Activated CD4-positive, CD25-positive, alpha-beta regulatory T cell treated with anti-CD3 and anti-CD28 coated beads, Interleukin-2, amount 50 U/mL, for 24 hours (primary cell): ENCODE measurements around the gene TP53I13.

Source experiments
- ATAC-seq, 2 donors: fragments of 150-1000 bp; cut with Tn5 transposase; one replicate each; pipeline ENCODE4 v1.10.0; 2021; ENCODE audit warnings: mild to moderate bottlenecking in 1 of 2, moderate library complexity in 1 of 2

Gene TP53I13

GRCh38 chr17:29567554-29568330 is 759 bp upstream of the TP53I13 start:
- ATAC-seq, result peak; percentile 61 to 66

- no peak for ATAC-seq
Observed at GRCh38 chr17:29569245-29569950, 897 bp downstream of the TP53I13 start.

- ATAC-seq, result no peak
Observed at GRCh38 chr17:29570521-29570920, 2.0 kb downstream of the TP53I13 start.

GRCh38 chr17:29571486-29571882 is 3.0 kb downstream of the TP53I13 start:
- no peak for ATAC-seq

- no peak for ATAC-seq
Observed at GRCh38 chr17:29571883-29572681, 3.6 kb downstream of the TP53I13 start.

GRCh38 chr17:29572691-29573557 is 4.4 kb downstream of the TP53I13 start:
- peak; percentile 29 to 37 for ATAC-seq

- ATAC-seq, result no peak
Observed at GRCh38 chr17:29573558-29573869, 5.0 kb downstream of the TP53I13 start.

GRCh38 chr17:29573871-29574731 is 5.6 kb downstream of the TP53I13 start:
- ATAC-seq, result no peak

GRCh38 chr17:29574732-29575510 is 6.4 kb downstream of the TP53I13 start:
- ATAC-seq, result no peak

GRCh38 chr17:29575511-29576213 is 7.2 kb downstream of the TP53I13 start:
- ATAC-seq, result no peak

- no peak for ATAC-seq
Observed at GRCh38 chr17:29576214-29577000, 7.9 kb downstream of the TP53I13 start.

- ATAC-seq, result no peak
Observed at GRCh38 chr17:29577001-29577370, 8.5 kb downstream of the TP53I13 start.

GRCh38 chr17:29577385-29578211 is 9.1 kb downstream of the TP53I13 start:
- no peak for ATAC-seq

GRCh38 chr17:29578626-29579485 is 10.4 kb downstream of the TP53I13 start:
- no peak for ATAC-seq

GRCh38 chr17:29579866-29580771 is 11.6 kb downstream of the TP53I13 start:
- peak; percentile 96 to 98 for ATAC-seq

- ATAC-seq, result no peak
Observed at GRCh38 chr17:29581583-29582253, 13.2 kb downstream of the TP53I13 start.
